Mesothelial cell of epicardium (in vitro differentiated cells): ENCODE measurements around the gene CCDC170. TPM values are rescaled to one million over a fixed set of nuclear protein-coding genes. Genes with fewer than 3 reads are reported as not detected.

Experiments used
- DNase-seq, 2 experiments: peaks; one replicate each; pipeline ENCODE4 v3.0.0; 2021; ENCODE audit warnings: low spot score in 2 of 2; ENCODE audit not compliant: unreplicated experiment in 2 of 2
- H3K27ac Mint-ChIP-seq: 2 replicates; pipeline ENCODE4 v1.8.0; 2021; ENCODE audit warnings: mixed read lengths
- H3K27me3 Mint-ChIP-seq: 2 replicates; pipeline ENCODE4 v1.8.0; 2021; ENCODE audit warnings: low read depth, mixed read lengths
- H3K36me3 Mint-ChIP-seq: 2 replicates; pipeline ENCODE4 v1.8.0; 2021; ENCODE audit warnings: mixed read lengths
- H3K4me1 Mint-ChIP-seq: 2 replicates; pipeline ENCODE4 v1.8.0; 2021; ENCODE audit warnings: mixed read lengths
- H3K4me3 Mint-ChIP-seq: 2 replicates; pipeline ENCODE4 v1.8.0; 2021; ENCODE audit warnings: mild to moderate bottlenecking, moderate library complexity, mixed read lengths
- H3K9me3 Mint-ChIP-seq: 2 replicates; pipeline ENCODE4 v1.8.0; 2021; ENCODE audit warnings: mixed read lengths
- total RNA-seq: library from RNA; stranded (reverse); gene quantifications from 3 replicates; pipeline ENCODE4 v1.2.1, GENCODE V29; 2021
- TF ChIP-seq, protein P1 (sequence below): fragments of 200-600 bp; sonication (generic); IDR thresholded peaks from one replicate; pipeline ENCODE4 v1.5.0; 2021; ENCODE audit warnings: antibody characterized with exemption; ENCODE audit not compliant: unreplicated experiment

Gene CCDC170
- total RNA-seq, 1 donor from 2014 or later = 3.0 TPM

DNA sequence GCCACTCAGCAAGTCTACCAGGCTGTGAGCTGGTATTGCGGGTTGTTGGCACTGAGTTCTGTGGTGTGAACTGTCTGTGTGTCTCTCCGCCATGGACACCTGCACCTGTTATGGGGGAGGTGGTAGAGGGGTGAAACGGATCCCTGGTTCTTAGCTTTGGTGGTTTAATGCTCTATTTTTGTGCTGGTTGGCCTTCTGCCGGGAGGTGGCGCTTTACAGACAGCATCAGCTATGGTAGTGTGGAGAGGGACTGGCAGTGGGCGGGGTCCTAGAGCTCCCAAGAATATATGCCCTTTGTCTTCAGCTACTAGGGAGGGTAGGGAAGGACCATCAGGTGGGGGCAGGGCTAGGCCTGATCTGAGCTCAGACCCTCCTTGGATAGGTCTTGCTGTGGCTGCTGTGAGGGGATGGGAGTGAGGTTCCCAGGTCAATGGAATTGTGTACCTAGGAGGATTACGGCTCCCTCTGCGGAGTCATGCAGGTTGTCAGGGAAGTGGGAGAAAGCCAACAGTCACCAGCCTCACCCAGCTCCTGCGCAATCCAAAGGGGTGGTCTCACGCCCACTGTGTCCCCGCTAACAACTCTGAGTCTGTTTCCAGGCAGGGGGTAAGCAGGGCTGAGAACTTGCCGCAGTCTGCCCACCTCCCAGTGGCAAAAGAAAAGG is 154.3 kb downstream of the CCDC170 start:
- Mint-ChIP-seq H3K36me3 (no peaks in the 10 kb centered on the region), H3K27ac (no peak overlapping the region), H3K4me3 (no peak overlapping the region), H3K9me3 (peaks cover 13% of the 10 kb centered on the region), H3K4me1 (no peaks in the 10 kb centered on the region), H3K27me3 (peaks cover 27% of the 10 kb centered on the region)
- DNase-seq = no peak
- TF ChIP-seq, protein P1, sequence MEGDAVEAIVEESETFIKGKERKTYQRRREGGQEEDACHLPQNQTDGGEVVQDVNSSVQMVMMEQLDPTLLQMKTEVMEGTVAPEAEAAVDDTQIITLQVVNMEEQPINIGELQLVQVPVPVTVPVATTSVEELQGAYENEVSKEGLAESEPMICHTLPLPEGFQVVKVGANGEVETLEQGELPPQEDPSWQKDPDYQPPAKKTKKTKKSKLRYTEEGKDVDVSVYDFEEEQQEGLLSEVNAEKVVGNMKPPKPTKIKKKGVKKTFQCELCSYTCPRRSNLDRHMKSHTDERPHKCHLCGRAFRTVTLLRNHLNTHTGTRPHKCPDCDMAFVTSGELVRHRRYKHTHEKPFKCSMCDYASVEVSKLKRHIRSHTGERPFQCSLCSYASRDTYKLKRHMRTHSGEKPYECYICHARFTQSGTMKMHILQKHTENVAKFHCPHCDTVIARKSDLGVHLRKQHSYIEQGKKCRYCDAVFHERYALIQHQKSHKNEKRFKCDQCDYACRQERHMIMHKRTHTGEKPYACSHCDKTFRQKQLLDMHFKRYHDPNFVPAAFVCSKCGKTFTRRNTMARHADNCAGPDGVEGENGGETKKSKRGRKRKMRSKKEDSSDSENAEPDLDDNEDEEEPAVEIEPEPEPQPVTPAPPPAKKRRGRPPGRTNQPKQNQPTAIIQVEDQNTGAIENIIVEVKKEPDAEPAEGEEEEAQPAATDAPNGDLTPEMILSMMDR = no peak

DNA sequence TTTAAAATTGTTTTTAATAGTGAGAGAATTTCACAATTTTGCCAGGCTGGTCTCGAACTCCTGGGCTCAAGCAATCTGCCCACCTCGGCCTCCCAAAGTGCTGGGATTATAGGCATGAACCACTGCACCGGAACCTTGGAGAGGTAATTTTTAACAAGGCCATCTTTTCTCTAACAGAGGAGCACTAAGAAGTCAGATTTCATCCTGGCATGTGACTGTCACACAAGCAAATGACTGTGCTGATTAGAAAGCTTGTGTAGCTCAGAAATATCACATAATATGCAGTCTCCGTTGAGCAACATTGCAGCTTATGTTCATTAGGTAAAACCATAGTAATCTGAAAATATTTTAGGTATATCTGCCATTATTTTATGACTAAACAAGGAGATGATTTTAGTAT is 156.0 kb downstream of the CCDC170 start:
- Mint-ChIP-seq H3K4me1 (no peaks in the 10 kb centered on the region), H3K36me3 (peaks cover under 1% of the 10 kb centered on the region), H3K4me3 (no peak overlapping the region), H3K27me3 (peaks cover 22% of the 10 kb centered on the region), H3K9me3 (peaks cover 20% of the 10 kb centered on the region), H3K27ac (no peak overlapping the region)
- DNase-seq = no peak
- TF ChIP-seq, protein P1 = no peak

DNA sequence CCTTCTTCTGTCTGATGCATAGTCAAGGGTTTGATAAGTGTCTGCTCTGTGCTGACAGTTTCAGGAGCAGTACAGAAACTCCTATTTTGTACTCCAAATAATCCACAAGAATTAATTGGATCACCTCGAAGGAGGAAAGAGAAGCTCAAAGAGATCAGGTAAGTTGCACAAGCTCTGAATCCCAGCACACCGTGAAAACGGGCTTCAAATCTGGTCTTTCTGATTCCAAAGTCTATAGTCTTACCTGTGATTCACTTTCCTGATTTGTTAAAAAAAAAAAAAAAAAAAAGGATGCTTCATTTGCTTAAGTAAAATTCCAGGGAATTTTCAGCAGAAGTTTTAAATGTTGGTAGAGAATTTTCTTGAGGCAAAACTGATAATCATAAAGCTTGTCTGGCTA is 157.8 kb downstream of the CCDC170 start:
- peaks cover 6% of the 10 kb centered on the region for H3K27me3 Mint-ChIP-seq
- H3K4me1 Mint-ChIP-seq = no peaks in the 10 kb centered on the region
- H3K9me3 Mint-ChIP-seq = peaks cover 30% of the 10 kb centered on the region
- no peak overlapping the region for H3K4me3 Mint-ChIP-seq
- peaks cover 1% of the 10 kb centered on the region for H3K36me3 Mint-ChIP-seq
- no peak overlapping the region for H3K27ac Mint-ChIP-seq
- no peak for DNase-seq
- TF ChIP-seq, protein P1 = no peak

DNA sequence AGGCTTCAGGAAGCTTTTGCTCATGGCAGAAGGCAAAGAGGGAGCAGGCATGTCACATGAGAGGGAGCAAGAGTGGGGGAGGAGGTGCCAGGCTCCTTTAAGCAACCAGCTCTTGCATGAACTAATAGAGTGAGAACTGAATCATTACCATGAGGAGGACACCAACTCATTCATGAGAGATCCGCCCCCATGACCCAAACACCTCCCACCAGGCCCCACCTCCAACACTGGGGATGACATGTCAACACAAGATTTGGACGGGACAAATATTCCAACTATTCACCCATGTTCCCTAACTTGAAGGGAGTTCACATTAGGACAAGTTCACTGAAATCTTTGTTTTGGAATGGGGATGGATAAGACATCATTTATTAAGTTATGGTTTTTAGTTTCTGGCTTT is 158.5 kb downstream of the CCDC170 start:
- Mint-ChIP-seq H3K4me3 (no peak overlapping the region), H3K9me3 (peaks cover 28% of the 10 kb centered on the region), H3K27me3 (peaks cover 2% of the 10 kb centered on the region), H3K4me1 (no peaks in the 10 kb centered on the region), H3K36me3 (peaks cover 1% of the 10 kb centered on the region), H3K27ac (no peak overlapping the region)
- no peak for DNase-seq
- TF ChIP-seq, protein P1 = no peak

DNA sequence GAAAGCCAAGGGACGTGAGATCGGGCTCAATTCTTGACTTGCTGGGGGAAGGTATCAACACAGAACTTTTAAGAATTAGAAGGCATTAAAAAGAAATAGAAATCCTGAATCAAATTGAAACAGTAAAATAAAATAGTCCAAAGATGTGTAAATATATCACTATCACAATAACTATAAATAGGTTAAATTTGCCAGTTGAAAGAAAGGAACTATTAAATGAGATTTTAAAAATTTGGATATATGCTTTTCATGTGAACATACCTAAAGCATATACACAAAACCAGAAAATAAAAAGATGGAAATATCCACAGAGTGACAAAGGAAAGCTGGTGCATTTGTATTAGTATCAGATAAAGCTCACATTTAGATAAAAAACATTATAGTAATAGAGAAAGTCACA is 161.3 kb downstream of the CCDC170 start:
- DNase-seq = no peak
- Mint-ChIP-seq H3K27ac (no peak overlapping the region), H3K4me1 (no peaks in the 10 kb centered on the region), H3K9me3 (peaks cover 28% of the 10 kb centered on the region), H3K27me3 (no peaks in the 10 kb centered on the region), H3K36me3 (peaks cover 1% of the 10 kb centered on the region), H3K4me3 (no peak overlapping the region)
- TF ChIP-seq, protein P1 = no peak
